ENCODE results near the gene MYO1C. TPM values are rescaled to one million over a fixed set of nuclear protein-coding genes. Genes with fewer than 3 reads are reported as not detected.
"Not testable (repeated sequence)": the region's sequence is repeated elsewhere in the genome, so short reads cannot be mapped to it uniquely, and the experiment has no call there.

MYO1C gene
- polyA plus RNA-seq (2013, experiment 1 of 2; ENCODE audit: insufficient read length): 163 TPM
- 164 TPM for polyA plus RNA-seq (2013, experiment 2 of 2; ENCODE audit: insufficient read length)

- DNase-seq: no peak
Observed at GRCh38 chr17:1492249-1493206, at the start of gene MYO1C. MYO1C (minus strand) TSS chr17:1492686; CDS start chr17:1492487, 199 bp downstream.

DNA sequence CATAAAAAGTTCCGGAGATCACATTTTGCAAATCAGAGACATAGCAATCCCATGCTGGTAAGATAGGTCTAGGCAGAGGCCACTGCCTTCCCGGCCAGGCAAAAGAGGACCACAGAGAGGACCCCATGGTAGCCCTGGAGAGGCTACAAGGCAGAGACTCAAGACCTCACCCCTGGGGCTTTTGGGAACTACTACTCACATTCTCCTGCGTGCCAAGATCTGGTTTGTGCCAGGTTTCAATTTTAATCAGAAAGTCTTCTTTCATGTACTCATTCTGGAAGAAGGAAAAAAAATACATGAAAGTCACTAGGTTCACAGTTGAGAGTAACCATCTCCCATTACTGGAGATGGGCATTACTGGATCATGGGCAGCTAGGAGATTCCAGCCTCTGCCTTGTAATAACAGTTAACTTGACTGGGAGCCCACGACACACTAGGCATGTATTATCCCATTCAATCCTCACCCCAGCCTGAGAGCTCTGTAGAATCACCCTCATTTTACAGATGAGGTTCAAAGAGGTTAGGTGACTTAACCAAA, 49.0 kb upstream of the MYO1C start:
- no peak for DNase-seq

DNA sequence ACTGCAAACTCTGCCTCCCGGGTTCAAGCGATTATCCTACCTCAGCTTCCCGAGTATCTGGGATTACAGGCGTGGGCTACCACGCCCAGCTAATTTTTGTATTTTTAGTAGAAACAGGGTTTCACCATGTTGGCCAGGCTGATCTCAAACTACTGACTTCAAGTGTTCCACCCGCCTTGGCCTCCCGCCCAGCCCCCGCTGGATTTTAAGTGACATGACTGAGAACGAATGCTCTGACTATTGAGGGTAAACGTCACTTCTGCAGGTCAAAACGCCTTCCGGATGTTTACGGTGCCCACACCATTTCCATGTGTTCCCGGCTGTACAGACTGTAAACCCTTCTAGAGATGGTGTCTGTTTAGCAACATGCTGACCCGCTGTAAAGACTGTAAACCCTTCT, 47.3 kb upstream of the MYO1C start:
- no peak for DNase-seq

- DNase-seq: no peak
Observed at GRCh38 chr17:1535737-1536136, 43.3 kb upstream of the MYO1C start.

GRCh38 chr17:1533661-1534325, 41.3 kb upstream of the MYO1C start:
- no peak for DNase-seq

DNA sequence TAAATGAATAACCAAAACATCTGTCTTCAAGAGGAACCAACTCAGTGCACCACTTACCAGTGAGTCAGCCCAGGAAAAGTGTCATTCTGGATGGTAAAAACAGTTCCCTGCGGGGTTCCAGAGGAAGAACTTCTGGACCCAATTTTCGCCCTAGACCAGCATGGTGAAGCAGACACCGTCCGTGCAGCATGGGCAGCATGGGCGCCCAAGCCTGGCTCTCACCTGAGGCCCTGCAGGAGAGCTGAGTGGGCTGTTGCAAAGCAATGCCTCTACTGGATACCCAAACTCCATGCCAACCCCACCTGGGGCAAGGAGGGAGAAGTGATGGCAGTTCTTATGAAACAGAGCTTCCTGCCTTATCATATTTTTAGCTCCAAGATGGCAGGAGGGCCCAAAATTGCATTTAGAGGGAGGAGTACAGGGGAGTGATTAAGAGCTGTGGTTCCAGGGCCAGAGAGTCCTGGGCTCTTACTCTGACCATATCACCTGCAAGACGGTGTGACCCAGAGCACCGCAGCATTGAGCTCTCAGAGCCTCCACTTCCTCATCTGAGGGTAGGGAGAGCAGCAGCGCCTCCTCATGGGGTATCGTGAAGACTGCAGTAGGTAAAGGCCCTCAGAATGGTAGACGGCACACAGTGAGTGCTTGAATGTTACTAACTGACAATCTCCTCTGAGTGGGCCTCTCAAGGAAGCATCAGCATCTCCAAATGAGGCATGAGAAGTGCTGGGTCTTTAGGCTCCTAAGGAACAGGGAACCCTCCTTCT, 40.5 kb upstream of the MYO1C start:
- DNase-seq: no peak

GRCh38 chr17:1529863-1530262, 37.4 kb upstream of the MYO1C start:
- DNase-seq: no peak

GRCh38 chr17:1526876-1527275, 34.4 kb upstream of the MYO1C start:
- not testable (repeated sequence) for DNase-seq

DNA sequence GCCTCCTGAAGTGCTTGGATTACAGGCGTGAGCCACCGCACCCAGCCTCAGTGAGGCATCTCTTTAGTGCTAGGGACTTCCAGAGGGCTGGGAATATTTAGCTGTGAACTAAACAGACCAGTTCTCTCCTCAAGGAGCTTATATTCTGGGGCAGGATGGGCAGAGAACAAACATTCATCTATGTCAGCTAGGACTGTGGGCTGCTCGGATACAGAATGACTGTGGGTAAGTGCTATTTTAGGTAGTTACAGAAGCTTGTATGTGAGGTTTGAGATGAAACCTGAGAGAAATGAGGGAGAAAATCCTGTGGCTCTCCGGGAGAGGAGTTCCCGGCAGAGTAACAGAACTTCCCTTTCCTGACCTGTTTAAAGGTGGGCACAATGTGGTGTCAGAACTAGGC, 30.1 kb upstream of the MYO1C start:
- no peak for DNase-seq

DNA sequence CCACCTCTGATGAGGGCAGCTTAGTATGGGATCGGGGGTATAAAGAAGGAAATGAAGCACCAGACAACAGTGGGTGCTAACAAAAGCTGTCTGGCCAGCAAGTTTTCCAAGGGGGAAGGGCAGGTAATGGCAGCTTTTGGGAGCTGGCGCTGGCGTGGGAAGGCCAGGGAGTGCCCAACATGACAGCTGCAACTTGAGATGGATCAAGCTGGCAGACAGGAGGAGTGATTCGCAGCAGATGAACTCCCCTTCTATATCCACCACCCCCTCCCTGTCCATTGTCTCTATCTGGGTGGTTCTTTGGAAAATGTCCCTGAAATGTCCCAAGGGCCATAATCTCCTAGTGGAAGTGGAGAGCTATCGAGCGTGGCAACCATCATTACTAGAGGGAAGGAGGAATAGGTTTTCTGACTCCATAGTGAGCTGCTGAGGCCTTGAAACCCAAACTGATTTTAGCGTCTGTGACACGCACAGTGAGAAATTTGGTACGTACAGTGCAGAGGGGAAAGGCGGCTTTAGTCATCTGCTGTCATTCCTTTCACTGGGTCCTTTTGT, 28.7 kb upstream of the MYO1C start:
- no peak for DNase-seq

DNA sequence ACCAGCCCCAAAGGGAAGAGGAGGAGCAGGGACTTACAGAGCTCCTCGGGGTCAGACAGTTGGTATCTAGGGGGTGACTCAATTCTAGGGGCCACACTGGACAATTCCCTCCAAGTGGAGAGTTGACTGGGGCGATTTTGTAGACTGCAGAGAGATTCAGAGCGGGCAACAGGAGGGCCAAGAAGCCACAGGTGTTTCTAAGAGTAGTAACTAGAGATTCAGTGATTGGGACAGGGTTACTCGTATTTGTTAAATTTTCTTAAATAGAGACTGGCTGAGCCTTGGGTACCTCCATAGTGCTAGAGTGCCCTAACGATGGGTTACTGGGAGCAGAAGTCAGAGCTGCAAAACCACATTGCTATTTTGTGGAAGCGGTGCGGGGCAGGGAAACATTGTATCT, 27.2 kb upstream of the MYO1C start:
- DNase-seq: no peak

- no peak for DNase-seq
Observed at GRCh38 chr17:1518410-1518809, 25.9 kb upstream of the MYO1C start.

GRCh38 chr17:1516388-1517161, 24.1 kb upstream of the MYO1C start, which contains the start of gene INPP5K:
INPP5K (minus strand) TSS chr17:1516612; CDS start chr17:1516499, 113 bp downstream.
- DNase-seq: peak; percentile 97

DNA sequence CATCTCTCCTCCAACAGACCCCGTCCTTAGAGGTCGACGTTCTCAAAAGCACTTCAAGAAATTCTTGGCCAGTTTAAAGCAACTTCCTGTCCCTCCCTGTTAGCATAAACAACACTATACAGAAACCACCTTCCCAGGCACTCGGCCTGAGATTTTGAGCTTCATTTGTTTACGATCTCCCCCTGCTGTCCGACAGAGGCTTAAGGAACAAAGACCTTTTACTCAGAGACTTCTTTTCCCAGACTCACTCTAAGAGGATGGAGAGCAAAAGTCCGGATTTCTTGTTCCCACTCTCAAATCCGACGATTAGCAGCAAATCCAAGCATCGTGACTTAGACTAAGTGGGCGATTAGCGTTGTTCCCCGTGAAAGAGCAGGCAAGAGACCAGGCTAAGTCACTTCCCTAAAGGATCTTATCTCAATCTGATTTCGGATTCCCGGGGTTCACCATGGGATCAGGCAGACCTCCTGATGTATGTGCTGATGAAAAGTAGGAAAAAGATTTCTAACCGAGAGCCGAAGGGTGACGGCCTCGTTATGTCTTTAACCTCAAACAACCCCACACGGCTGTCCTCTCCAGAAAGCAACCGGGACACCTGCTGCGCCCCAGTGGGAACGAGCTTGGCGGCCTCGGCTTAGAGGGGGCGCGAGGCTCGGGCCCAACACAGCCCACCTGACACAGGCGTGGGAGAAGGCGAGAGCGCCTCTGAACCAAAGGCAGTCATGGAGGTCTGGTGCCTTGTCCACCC, 23.3 kb upstream of the MYO1C start:
- peak; percentile 76 for DNase-seq

DNA sequence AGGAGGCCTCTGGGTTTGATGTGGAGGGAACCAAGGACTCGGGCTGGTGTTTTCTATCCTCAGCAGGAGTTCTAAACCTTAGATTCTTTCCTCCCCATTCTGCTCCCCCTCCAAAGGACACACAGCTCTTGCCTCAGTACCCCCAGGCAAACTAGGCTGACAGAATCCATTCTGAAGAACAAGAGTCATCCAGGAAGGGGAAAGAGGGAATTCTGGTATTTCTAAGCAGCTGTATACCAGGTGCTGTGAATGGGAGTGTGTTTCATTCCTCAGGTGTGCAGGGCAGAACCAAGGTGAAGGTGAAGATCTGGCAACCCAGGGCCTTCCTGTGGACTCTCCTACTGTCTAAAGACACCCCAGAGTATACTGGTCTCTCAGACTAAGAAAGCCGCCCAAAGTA, 19.9 kb upstream of the MYO1C start:
- no peak for DNase-seq

DNA sequence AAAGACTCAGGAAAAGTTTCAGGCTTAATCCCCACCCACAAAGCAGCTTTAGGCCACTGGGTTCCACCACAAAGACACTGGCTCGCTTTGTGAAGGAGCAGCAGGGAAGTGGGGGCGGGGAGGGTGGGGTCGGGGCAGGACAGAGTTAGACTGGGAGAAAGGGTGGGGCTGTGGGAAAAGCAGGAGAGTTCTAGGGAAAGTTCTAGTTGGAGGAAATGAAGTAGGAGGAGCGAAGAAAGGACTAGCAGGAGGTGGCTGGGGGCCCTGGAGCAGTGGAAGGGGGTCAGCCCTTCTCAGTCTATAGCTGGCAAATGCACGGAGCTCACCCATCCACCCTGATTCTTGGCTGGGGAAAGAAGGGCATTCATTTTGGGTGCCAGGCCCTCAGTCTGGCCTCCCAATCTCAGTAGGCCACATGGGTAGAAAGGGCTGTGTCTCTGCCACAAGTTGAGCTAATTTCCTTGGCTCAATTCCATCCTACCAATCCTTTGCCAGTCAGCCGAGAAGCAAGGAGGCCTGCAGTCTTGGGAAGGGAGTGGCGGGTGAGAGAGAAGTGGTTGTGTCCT, 19.4 kb upstream of the MYO1C start:
- no peak for DNase-seq

DNA sequence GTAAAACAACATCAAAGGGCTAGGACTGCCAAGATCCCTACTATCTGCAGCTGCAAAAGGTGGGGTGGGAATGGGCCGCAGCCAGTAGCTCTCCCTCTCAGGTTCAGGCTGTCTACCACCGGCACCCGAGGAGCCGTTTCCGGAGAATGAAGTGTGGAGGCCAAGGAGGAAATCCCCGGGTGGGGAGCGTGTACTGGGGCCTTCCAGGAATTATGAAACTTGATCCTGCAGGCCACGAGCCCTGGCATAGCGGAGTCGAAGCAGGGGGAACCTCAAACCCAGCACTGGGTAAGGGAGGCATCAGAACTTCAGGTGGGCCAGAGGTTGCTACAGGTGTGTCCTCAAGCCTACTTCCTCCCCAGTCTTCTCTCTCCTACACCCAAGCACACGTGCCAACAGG, 18.8 kb upstream of the MYO1C start:
- DNase-seq: no peak

GRCh38 chr17:1509290-1509881, 16.9 kb upstream of the MYO1C start:
- no peak for DNase-seq

- not testable (repeated sequence) for DNase-seq
Observed at GRCh38 chr17:1508709-1509108, 16.2 kb upstream of the MYO1C start.

All from fibroblast of skin of abdomen (primary cell).